ENCODE data around the gene SAE1.

Gene SAE1

DNA sequence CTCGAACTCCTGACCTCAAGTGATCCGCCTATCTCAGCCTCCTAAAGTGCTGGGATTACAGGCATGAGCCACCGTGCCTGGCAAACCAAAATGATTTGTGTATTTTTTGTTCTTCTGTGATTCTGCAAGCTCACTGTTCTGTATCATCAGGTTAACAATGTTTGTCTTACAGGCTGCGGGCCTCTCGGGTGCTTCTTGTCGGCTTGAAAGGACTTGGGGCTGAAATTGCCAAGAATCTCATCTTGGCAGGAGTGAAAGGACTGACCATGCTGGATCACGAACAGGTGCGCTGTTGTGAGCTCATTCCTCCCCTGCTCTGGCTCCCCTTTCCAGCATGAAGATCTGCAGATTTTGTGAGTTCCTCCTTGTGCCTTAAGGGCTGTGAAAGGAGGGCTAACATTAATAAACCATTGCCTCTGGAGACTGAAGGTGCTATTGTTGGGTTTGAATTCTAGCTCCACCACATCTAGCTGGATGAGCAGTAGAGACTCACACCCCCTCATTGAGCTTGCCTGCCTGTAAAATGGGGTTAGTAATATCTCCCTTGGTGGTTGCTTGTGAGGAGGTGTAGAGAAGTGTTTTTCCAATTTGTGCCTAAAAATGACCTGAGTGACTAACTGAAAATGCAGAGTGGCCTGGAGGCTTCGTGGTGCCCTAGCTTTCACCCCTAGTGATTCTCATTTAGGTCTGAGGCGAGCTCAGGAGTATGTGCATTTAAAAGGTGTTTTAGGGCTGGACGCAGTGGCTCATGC, 12.9 kb downstream of the SAE1 start:
- DNase-seq (ENCODE audit: extremely low spot score): no peak
- TF ChIP-seq, protein P1, sequence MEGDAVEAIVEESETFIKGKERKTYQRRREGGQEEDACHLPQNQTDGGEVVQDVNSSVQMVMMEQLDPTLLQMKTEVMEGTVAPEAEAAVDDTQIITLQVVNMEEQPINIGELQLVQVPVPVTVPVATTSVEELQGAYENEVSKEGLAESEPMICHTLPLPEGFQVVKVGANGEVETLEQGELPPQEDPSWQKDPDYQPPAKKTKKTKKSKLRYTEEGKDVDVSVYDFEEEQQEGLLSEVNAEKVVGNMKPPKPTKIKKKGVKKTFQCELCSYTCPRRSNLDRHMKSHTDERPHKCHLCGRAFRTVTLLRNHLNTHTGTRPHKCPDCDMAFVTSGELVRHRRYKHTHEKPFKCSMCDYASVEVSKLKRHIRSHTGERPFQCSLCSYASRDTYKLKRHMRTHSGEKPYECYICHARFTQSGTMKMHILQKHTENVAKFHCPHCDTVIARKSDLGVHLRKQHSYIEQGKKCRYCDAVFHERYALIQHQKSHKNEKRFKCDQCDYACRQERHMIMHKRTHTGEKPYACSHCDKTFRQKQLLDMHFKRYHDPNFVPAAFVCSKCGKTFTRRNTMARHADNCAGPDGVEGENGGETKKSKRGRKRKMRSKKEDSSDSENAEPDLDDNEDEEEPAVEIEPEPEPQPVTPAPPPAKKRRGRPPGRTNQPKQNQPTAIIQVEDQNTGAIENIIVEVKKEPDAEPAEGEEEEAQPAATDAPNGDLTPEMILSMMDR (IDR thresholded peaks at IDR 0.05; ENCODE audit: control extremely low read depth, extremely low read depth, low read depth, missing control alignments): no peak
- POLR2A ChIA-PET: interaction anchor here (0.5 to 1.1 kb wide), 2 partner anchors 29 to 83 kb away, joined by 4 to 7 read pairs; no protein-coding TSS in a partner anchor
- CTCF ChIA-PET: interaction anchor here (1.0 to 8.4 kb wide), 6 partner anchors 42 to 131 kb away, joined by 3 to 194 read pairs (median 6); no protein-coding TSS in a partner anchor

DNA sequence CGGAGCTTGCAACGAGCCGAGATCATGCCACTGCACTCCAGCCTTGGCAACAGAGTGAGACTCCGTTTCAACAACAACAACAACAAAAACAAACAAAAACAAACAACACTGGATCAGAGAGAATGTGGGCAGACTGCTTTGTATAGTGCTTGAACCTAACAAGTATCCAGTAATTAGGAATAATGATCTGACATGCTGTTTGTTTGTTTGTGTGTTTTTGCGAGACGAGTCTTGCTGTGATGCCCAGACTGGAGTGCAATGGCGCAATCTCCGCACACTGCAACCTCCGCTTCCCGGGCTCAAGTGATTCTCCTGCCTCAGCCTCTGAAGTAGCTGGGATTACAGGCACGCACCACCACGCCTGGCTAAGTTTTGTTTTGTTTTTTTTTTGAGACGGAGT, 14.0 kb downstream of the SAE1 start:
- ChIA-PET POLR2A (no interaction called here), CTCF (interaction anchor here (1.0 to 8.4 kb wide), 7 partner anchors 14 to 140 kb away, joined by 3 to 194 read pairs (median 6); no protein-coding TSS in a partner anchor)
- TF ChIP-seq, protein P1 (IDR thresholded peaks at IDR 0.05; ENCODE audit: control extremely low read depth, extremely low read depth, low read depth, missing control alignments): no peak
- DNase-seq (ENCODE audit: extremely low spot score): no peak

DNA sequence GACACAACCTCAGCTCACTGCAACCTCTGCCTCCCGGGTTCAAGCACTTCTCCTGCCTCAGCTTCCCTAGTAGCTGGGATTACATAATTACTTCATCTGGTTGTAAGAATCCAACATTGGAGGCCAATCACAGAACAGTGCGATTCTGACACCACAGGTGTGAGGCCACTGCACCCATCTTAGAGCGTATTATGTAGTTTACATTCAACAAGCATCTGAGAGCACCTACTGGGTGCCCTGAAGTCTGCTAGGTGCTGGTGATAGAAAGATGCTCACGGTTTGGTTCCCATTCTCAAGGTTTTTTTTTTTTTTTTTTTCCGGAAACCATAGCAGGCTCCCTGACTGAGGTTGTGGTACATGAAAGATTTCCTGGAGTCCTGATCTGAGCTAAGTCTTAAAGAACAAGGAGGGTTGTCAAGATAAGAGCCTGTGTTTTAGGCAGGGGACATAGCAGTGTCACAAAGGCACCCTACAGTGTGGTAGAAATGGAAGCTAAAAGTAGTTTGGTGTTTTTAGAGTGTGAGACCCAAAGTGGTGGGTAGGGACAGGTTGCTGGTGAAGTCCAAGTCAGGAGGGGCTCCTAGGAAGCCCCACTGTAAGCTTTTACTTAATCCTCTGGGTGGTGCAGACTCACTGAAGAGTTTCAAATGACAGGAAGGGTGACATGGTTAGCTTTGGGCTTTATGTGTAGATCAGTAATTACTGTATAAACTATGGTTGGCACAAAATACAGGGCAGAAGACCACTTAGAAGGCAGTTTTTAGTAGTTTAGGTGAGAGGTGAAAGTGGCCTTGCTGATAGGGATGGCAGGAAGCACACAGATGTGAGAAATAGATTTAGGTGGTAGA, 15.2 kb downstream of the SAE1 start:
- TF ChIP-seq, protein P1 (IDR thresholded peaks at IDR 0.05; ENCODE audit: control extremely low read depth, extremely low read depth, low read depth, missing control alignments): no peak
- CTCF ChIA-PET: interaction anchor here (0.7 to 8.4 kb wide), 7 partner anchors 13 to 513 kb away, joined by 3 to 194 read pairs (median 7); no protein-coding TSS in a partner anchor
- POLR2A ChIA-PET: no interaction called here
- DNase-seq (ENCODE audit: extremely low spot score): no peak

DNA sequence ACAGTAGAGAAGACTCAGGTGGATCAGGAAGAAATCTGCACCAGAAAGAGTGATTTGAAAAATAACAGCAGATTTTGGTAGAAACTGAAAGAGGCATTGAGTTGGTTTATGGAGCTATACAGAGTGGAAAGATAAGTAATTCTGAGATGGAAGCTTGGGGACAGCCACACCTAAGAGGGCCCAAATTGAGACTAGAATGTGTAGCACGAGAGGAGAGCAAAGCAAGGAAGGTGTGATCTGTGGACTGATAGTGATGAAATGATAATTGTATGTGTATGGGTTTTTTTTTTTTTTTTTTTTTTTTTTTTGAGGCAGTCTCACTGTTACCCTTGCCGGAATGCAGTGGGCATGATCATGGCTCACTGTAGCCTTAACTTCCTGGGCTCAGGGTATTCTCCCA, 16.3 kb downstream of the SAE1 start:
- TF ChIP-seq, protein P1 (IDR thresholded peaks at IDR 0.05; ENCODE audit: control extremely low read depth, extremely low read depth, low read depth, missing control alignments): no peak
- CTCF ChIA-PET: interaction anchor here (1.3 to 8.4 kb wide), 4 partner anchors 15 to 134 kb away, joined by 3 to 194 read pairs (median 20); no protein-coding TSS in a partner anchor
- no peak for DNase-seq (ENCODE audit: extremely low spot score)
- POLR2A ChIA-PET: interaction anchor here (0.6 kb wide), 1 partner anchor 33 kb away, joined by 4 read pairs; no protein-coding TSS in a partner anchor

DNA sequence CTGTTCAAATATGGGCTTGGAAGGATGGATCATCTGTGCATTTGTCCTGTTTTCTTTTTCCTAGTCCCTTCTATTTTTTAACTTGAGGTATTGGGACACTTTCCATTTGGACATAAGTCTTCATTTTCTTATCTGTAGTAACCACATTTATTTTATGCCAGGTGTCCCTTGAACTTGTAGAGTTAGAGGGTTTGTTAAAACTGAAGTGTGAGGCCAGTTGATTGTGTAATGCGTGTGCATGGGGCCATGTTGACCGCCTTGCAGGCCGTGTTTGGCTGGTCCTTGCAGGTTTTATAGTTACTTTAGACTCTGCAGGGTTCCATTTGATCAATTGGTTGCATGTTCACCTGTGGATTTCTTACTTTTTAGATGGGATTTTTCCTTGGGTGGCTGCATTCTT, 21.0 kb downstream of the SAE1 start:
- DNase-seq (ENCODE audit: extremely low spot score): no peak
- ChIA-PET POLR2A (no interaction called here), CTCF (interaction anchor here (1.7 to 3.9 kb wide), 2 partner anchors 13 to 95 kb away, joined by 5 to 35 read pairs; no protein-coding TSS in a partner anchor)
- TF ChIP-seq, protein P1 (IDR thresholded peaks at IDR 0.05; ENCODE audit: control extremely low read depth, extremely low read depth, low read depth, missing control alignments): no peak

DNA sequence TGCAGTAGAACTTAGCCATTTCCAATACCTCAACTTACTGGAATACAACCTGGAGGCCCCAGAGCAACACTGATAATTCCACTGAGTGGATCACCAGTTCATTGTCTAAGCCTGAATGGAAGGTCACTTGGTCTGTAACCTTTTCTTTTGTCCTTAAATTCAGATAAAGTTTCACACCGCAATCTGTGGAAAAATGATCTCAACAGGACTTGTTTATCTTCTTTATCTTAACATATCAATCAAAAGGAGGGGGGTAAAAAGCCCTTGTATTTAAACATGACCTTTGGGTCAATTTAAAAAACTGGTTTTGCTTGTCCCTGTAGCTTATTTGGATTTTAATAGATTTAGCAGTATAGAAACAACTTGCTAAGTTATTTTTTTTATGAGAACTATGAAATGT, 21.6 kb downstream of the SAE1 start:
- CTCF ChIA-PET: interaction anchor here (1.5 to 1.7 kb wide), 3 partner anchors 59 to 95 kb away, joined by 5 to 6 read pairs (median 5); no protein-coding TSS in a partner anchor
- DNase-seq (ENCODE audit: extremely low spot score): no peak
- POLR2A ChIA-PET: no interaction called here
- TF ChIP-seq, protein P1 (IDR thresholded peaks at IDR 0.05; ENCODE audit: control extremely low read depth, extremely low read depth, low read depth, missing control alignments): no peak
